ENCODE measurements around the gene MECP2. TPM values are rescaled to one million over a fixed set of nuclear protein-coding genes. Genes with fewer than 3 reads are reported as not detected.

Gene MECP2
- total RNA-seq, 1 experiment from 2014 or later = 88.9 TPM

GRCh38 chrX:154011376-154012335, 85.9 kb downstream of the MECP2 start:
- Histone ChIP-seq H3K4me1 (ENCODE audit: control insufficient read depth, insufficient read depth, low read length) (peaks cover 14% of the 10 kb centered on the region; the same call in 1 of the 2 replicates), H3K4me3 (ENCODE audit: low read depth in 2 of 2, low read length in 2 of 2) (no peak overlapping the region), H3K9me3 (ENCODE audit: control insufficient read depth, insufficient read depth, low read depth, low read length) (no peaks in the 10 kb centered on the region), H3K27ac (ENCODE audit: low read length) (no peak overlapping the region), H3K27me3 (ENCODE audit: control insufficient read depth, insufficient read depth, low read length) (no peaks in the 10 kb centered on the region), H3K36me3 (ENCODE audit: control insufficient read depth, insufficient read depth, low read length) (no peaks in the 10 kb centered on the region; the same call in 1 of the 2 replicates)
- BruUV-seq (replicated peaks) = no TSS peak
- TF ChIP-seq POLR2AphosphoS5 (IDR thresholded peaks at IDR 0.05; ENCODE audit: low read depth, low read length) (0 out of 2 replicates have a peak, but pooled peaks have one; percentile 37), CTCF (IDR thresholded peaks at IDR 0.05) (no peak)
- ChIA-PET POLR2A (interaction anchor here (0.6 kb wide), 1 partner anchor 9 kb away, joined by 5 read pairs; no protein-coding TSS in a partner anchor), CTCF (no interaction called here)
- intact Hi-C loops (cut with micrococcal nuclease; ENCODE audit: unreplicated experiment) (no loop called here), in situ Hi-C loops (cut with HindIII; ENCODE audit: low pct_unique_long_range_greater_than_20kb, low sequenced_read_pairs) (no loop called here)
- no peak for ATAC-seq
- DNase-seq (ENCODE audit: low read depth, low spot score) = no peak

GRCh38 chrX:154010330-154011087, 87.0 kb downstream of the MECP2 start:
- Histone ChIP-seq H3K36me3 (ENCODE audit: control insufficient read depth, insufficient read depth, low read length) (no peaks in the 10 kb centered on the region; the same call in 1 of the 2 replicates), H3K4me3 (ENCODE audit: low read depth in 2 of 2, low read length in 2 of 2) (no peak overlapping the region), H3K27me3 (ENCODE audit: control insufficient read depth, insufficient read depth, low read length) (no peaks in the 10 kb centered on the region), H3K9me3 (ENCODE audit: control insufficient read depth, insufficient read depth, low read depth, low read length) (no peaks in the 10 kb centered on the region), H3K27ac (ENCODE audit: low read length) (no peak overlapping the region), H3K4me1 (ENCODE audit: control insufficient read depth, insufficient read depth, low read length) (peaks cover 14% of the 10 kb centered on the region; the same call in 1 of the 2 replicates)
- BruUV-seq (replicated peaks) = TSS peak; percentile 97
- TF ChIP-seq SIN3A (IDR thresholded peaks at IDR 0.05; ENCODE audit: borderline replicate concordance, insufficient read depth, low read depth, low read length) = no peak
- no peak for TF ChIP-seq POLR2AphosphoS5 (IDR thresholded peaks at IDR 0.05; ENCODE audit: low read depth, low read length)
- TF ChIP-seq TCF7L2 (IDR thresholded peaks at IDR 0.05; ENCODE audit: low read depth, low read length) = no peak
- TF ChIP-seq REST (IDR thresholded peaks at IDR 0.05; ENCODE audit: insufficient read depth in 1 of 2, low read depth in 2 of 2, low read length in 1 of 2) = no peak
- TF ChIP-seq CTCF (IDR thresholded peaks at IDR 0.05) = no peak
- no peak for DNase-seq (ENCODE audit: low read depth, low spot score)
- intact Hi-C loops (cut with micrococcal nuclease; ENCODE audit: unreplicated experiment) = no loop called here
- ChIA-PET POLR2A (interaction anchor here (0.7 kb wide), 1 partner anchor 93 kb away, joined by 18 read pairs; no protein-coding TSS in a partner anchor), CTCF (interaction anchor here (0.6 kb wide), 1 partner anchor 88 kb away, joined by 11 read pairs; no protein-coding TSS in a partner anchor)
- in situ Hi-C loops (cut with HindIII; ENCODE audit: low pct_unique_long_range_greater_than_20kb, low sequenced_read_pairs) = no loop called here
- no peak for ATAC-seq
